ENCODE data around the gene AQP2.

The AQP2 gene

GRCh38 chr12:50004696-50005095 is 54.2 kb downstream of the AQP2 start:
- peaks cover 80% of the 10 kb centered on the region for H3K36me3 ChIP-seq
- no peak overlapping the region for H3K4me3 ChIP-seq (ENCODE audit: low read depth, low read length)
- TF ChIP-seq CTCF (IDR thresholded peaks at IDR 0.05; ENCODE audit: low read depth, low read length), result no peak
- H3K27me3 ChIP-seq, result no peaks in the 10 kb centered on the region
- H3K4me1 ChIP-seq, result peaks cover 25% of the 10 kb centered on the region
- DNase-seq, result no peak
- no peaks in the 10 kb centered on the region for H3K9me3 ChIP-seq

GRCh38 chr12:50005175-50005574 is 54.6 kb downstream of the AQP2 start:
- Histone ChIP-seq H3K36me3 (peaks cover 80% of the 10 kb centered on the region), H3K27me3 (no peaks in the 10 kb centered on the region), H3K4me3 (ENCODE audit: low read depth, low read length) (no peak overlapping the region), H3K4me1 (peaks cover 25% of the 10 kb centered on the region), H3K9me3 (no peaks in the 10 kb centered on the region)
- TF ChIP-seq CTCF (IDR thresholded peaks at IDR 0.05; ENCODE audit: low read depth, low read length), result no peak
- DNase-seq, result peak; percentile 28

GRCh38 chr12:50006280-50006679 is 55.7 kb downstream of the AQP2 start:
- no peak for DNase-seq
- Histone ChIP-seq H3K4me1 (peaks cover 25% of the 10 kb centered on the region), H3K36me3 (peaks cover 74% of the 10 kb centered on the region), H3K9me3 (no peaks in the 10 kb centered on the region), H3K27me3 (no peaks in the 10 kb centered on the region), H3K4me3 (ENCODE audit: low read depth, low read length) (no peak overlapping the region)
- no peak for TF ChIP-seq CTCF (IDR thresholded peaks at IDR 0.05; ENCODE audit: low read depth, low read length)

GRCh38 chr12:50006754-50007442 is 56.4 kb downstream of the AQP2 start:
- peaks cover 25% of the 10 kb centered on the region for H3K4me1 ChIP-seq
- H3K9me3 ChIP-seq, result no peaks in the 10 kb centered on the region
- no peak for DNase-seq
- no peak overlapping the region for H3K4me3 ChIP-seq (ENCODE audit: low read depth, low read length)
- TF ChIP-seq CTCF (IDR thresholded peaks at IDR 0.05; ENCODE audit: low read depth, low read length), result no peak
- peaks cover 74% of the 10 kb centered on the region for H3K36me3 ChIP-seq
- no peaks in the 10 kb centered on the region for H3K27me3 ChIP-seq
